Measurements from ENCODE around the gene FANCL.
"Not testable (repeated sequence)": the region's sequence is repeated elsewhere in the genome, so short reads cannot be mapped to it uniquely, and the experiment has no call there.

The FANCL gene

DNA sequence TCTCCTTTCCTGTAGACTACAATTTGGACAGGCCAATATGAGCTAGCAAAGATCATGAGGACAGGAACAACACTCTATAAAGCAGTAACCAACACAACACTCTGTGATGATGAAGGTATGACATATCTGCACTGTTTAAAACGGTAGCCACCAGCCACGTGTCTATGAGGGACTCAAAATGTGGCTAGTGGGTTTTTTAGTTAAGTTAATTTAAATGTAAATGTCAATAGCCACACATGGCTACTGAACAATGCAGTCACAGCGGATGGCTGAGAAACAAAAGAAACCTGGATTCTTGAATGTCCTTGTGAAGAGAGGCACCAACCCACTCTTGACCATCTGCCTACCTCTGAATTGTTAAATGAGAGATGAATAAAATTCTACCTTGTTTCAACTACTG, 33.9 kb downstream of the FANCL start:
- H3K4me3 ChIP-seq (ENCODE audit: insufficient read depth, low read depth, low read length, poor library complexity, severe bottlenecking), result no peak overlapping the region
- H3K36me3 ChIP-seq (ENCODE audit: control insufficient read depth, insufficient read depth, low read length), result no peaks in the 10 kb centered on the region

DNA sequence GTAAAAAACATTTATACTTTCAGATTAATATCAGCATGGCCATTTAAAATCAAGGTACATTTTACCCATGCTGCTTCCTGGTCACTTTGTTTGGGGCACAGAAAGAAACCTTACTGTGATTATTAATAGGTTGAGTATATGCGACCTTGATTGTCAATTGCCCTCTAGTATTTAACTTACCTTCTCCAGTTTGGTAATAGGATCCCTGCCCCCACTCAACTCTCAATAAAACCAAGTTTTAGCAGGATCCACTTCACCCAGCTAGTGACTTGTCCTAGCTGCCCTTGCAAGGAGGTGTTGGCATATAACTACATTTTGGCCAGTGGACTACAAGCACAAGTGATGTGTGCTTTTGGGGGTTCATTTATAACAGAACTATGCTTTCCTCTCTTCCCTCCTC, 34.3 kb downstream of the FANCL start:
- Histone ChIP-seq H3K36me3 (ENCODE audit: control insufficient read depth, insufficient read depth, low read length) (no peaks in the 10 kb centered on the region), H3K27ac (ENCODE audit: insufficient read depth, low read length, poor library complexity, severe bottlenecking) (no peak overlapping the region), H3K9me3 (ENCODE audit: control insufficient read depth, low read length) (no peaks in the 10 kb centered on the region), H3K27me3 (replicated peaks; ENCODE audit: control insufficient read depth, insufficient read depth, low read length, poor library complexity, severe bottlenecking) (no peaks in the 10 kb centered on the region), H3K4me1 (ENCODE audit: control insufficient read depth, insufficient read depth, low read length, poor library complexity, severe bottlenecking) (no peaks in the 10 kb centered on the region), H3K4me3 (ENCODE audit: insufficient read depth, low read depth, low read length, poor library complexity, severe bottlenecking) (no peak overlapping the region)
- no peak for DNase-seq

More for the DNA sequence above, 33.9 kb downstream of the FANCL start:
- no peak for DNase-seq
- H3K27ac ChIP-seq (ENCODE audit: insufficient read depth, low read length, poor library complexity, severe bottlenecking), result no peak overlapping the region
- H3K4me1 ChIP-seq (ENCODE audit: control insufficient read depth, insufficient read depth, low read length, poor library complexity, severe bottlenecking), result no peaks in the 10 kb centered on the region
- H3K27me3 ChIP-seq (replicated peaks; ENCODE audit: control insufficient read depth, insufficient read depth, low read length, poor library complexity, severe bottlenecking), result no peaks in the 10 kb centered on the region
- H3K9me3 ChIP-seq (ENCODE audit: control insufficient read depth, low read length), result no peaks in the 10 kb centered on the region

DNA sequence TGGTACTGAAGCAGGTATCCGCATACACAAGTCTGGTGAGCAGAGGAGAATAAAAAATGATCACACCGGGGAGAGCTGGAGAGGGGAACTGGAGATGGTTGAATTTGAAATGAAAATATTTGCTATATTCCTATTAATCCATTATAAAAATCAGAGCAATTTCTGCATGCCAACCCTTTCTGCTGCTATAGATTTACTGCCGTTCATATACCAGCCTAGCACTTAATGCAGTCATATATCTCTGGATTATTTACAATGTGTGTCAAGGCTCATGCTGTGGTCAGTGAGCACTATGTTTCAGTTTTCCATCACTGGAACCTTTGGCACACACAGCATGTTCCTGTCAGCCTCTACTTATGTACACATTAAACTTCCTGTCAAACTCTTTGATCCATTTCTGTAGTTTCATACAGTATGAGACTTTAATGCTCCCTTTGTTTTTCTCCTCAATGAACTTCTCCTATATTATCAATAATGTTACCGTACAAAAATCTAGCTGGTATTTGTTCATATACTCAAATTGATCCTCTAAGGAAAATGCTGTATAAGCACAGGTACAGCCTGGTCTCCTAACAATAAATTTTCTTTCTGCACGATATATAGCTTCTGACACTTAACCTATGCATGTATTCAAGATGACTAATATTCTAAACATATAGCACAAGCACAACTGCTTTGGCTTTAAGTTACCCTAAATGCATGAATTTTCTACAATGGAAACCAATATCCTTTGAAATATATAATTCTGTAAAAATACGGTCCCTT, 36.7 kb downstream of the FANCL start:
- Histone ChIP-seq H3K27me3 (replicated peaks; ENCODE audit: control insufficient read depth, insufficient read depth, low read length, poor library complexity, severe bottlenecking) (no peaks in the 10 kb centered on the region), H3K4me1 (ENCODE audit: control insufficient read depth, insufficient read depth, low read length, poor library complexity, severe bottlenecking) (no peaks in the 10 kb centered on the region), H3K36me3 (ENCODE audit: control insufficient read depth, insufficient read depth, low read length) (no peaks in the 10 kb centered on the region), H3K27ac (ENCODE audit: insufficient read depth, low read length, poor library complexity, severe bottlenecking) (no peak overlapping the region), H3K4me3 (ENCODE audit: insufficient read depth, low read depth, low read length, poor library complexity, severe bottlenecking) (no peak overlapping the region), H3K9me3 (ENCODE audit: control insufficient read depth, low read length) (no peaks in the 10 kb centered on the region)
- DNase-seq, result no peak

DNA sequence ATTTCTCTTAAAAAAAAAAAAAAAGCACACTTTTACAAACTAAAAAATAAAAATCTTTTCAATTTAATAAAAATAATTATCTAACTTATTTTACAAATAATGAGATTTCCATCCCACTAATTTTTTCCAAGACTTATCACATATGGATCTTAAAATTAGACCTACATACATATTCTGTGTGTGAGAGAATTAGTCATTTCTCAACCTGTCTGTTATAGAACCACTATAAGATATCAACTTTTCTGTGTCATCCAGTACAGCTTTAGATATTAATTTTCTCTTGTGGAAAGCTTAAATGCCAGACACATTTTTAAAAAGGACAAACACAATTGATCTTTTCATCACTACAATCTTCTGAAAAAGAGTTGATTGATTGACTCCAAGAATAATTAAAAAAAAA, 38.1 kb downstream of the FANCL start:
- no peak overlapping the region for H3K4me3 ChIP-seq (ENCODE audit: insufficient read depth, low read depth, low read length, poor library complexity, severe bottlenecking)
- H3K36me3 ChIP-seq (ENCODE audit: control insufficient read depth, insufficient read depth, low read length), result no peaks in the 10 kb centered on the region
- H3K27ac ChIP-seq (ENCODE audit: insufficient read depth, low read length, poor library complexity, severe bottlenecking), result no peak overlapping the region
- H3K4me1 ChIP-seq (ENCODE audit: control insufficient read depth, insufficient read depth, low read length, poor library complexity, severe bottlenecking), result no peaks in the 10 kb centered on the region
- DNase-seq, result no peak
- no peaks in the 10 kb centered on the region for H3K27me3 ChIP-seq (replicated peaks; ENCODE audit: control insufficient read depth, insufficient read depth, low read length, poor library complexity, severe bottlenecking)
- no peaks in the 10 kb centered on the region for H3K9me3 ChIP-seq (ENCODE audit: control insufficient read depth, low read length)

DNA sequence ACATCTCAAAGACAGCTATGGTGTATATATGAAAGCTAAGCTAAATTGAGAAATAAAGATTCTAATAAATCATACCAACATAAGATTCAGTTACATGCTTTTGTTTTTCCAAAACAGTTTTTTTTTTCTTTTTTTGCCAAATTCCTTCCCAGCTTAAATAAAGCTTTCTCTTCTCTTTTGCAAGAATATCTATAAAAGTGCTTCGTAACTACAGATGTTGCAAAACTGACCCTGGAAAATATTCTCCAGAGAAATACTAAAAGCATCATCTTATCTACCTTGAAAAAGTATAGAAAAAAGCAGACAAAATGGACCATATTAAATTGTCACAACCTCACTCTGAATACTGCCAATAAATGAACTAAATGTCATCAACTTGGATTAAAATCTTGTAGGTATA, 38.7 kb downstream of the FANCL start:
- DNase-seq, result no peak
- Histone ChIP-seq H3K4me1 (ENCODE audit: control insufficient read depth, insufficient read depth, low read length, poor library complexity, severe bottlenecking) (no peaks in the 10 kb centered on the region), H3K27ac (ENCODE audit: insufficient read depth, low read length, poor library complexity, severe bottlenecking) (no peak overlapping the region), H3K36me3 (ENCODE audit: control insufficient read depth, insufficient read depth, low read length) (no peaks in the 10 kb centered on the region), H3K9me3 (ENCODE audit: control insufficient read depth, low read length) (no peaks in the 10 kb centered on the region), H3K4me3 (ENCODE audit: insufficient read depth, low read depth, low read length, poor library complexity, severe bottlenecking) (no peak overlapping the region), H3K27me3 (replicated peaks; ENCODE audit: control insufficient read depth, insufficient read depth, low read length, poor library complexity, severe bottlenecking) (no peaks in the 10 kb centered on the region)

DNA sequence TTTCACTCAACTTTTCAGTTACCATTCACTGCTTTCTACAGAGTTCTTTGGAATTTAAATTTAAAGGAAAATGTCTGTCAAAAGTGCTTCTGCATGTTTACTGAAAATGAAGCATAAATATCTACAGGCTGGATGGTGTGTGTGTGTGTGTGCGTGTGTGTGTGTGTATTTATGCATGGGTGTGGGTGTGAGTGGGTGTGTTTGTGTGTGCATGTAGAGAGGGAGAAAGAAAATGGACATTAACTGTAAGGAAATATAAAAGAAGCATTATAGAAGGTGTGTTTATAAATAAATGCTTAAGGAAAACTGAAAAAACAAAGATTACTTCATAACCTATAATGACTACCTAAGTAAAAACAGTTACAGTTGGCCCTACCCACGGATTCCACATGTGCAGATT, 43.2 kb downstream of the FANCL start:
- H3K4me1 ChIP-seq (ENCODE audit: control insufficient read depth, insufficient read depth, low read length, poor library complexity, severe bottlenecking), result no peaks in the 10 kb centered on the region
- no peaks in the 10 kb centered on the region for H3K27me3 ChIP-seq (replicated peaks; ENCODE audit: control insufficient read depth, insufficient read depth, low read length, poor library complexity, severe bottlenecking)
- H3K27ac ChIP-seq (ENCODE audit: insufficient read depth, low read length, poor library complexity, severe bottlenecking), result no peak overlapping the region
- no peak overlapping the region for H3K4me3 ChIP-seq (ENCODE audit: insufficient read depth, low read depth, low read length, poor library complexity, severe bottlenecking)
- DNase-seq, result no peak
- H3K36me3 ChIP-seq (ENCODE audit: control insufficient read depth, insufficient read depth, low read length), result no peaks in the 10 kb centered on the region
- no peaks in the 10 kb centered on the region for H3K9me3 ChIP-seq (ENCODE audit: control insufficient read depth, low read length)

DNA sequence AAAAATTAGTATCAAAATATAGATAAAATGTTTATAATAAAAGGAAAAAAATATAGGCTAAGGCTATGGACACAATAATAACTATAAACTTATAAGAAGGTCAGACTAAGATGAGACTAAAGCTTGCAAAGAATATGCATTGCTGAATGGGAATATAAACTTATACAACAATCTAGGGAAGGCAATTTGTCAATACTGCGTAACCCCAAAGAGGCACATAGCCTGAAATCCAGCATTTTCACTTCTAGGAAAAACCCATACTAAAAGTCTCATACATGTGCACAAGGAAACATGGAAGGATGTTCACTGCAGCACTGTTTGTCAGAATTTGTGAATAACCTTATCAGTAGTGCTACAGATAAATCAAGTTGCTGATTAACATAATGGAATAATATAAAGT, 45.5 kb downstream of the FANCL start:
- no peaks in the 10 kb centered on the region for H3K9me3 ChIP-seq (ENCODE audit: control insufficient read depth, low read length)
- no peak overlapping the region for H3K4me3 ChIP-seq (ENCODE audit: insufficient read depth, low read depth, low read length, poor library complexity, severe bottlenecking)
- DNase-seq, result no peak
- no peak overlapping the region for H3K27ac ChIP-seq (ENCODE audit: insufficient read depth, low read length, poor library complexity, severe bottlenecking)
- H3K4me1 ChIP-seq (ENCODE audit: control insufficient read depth, insufficient read depth, low read length, poor library complexity, severe bottlenecking), result no peaks in the 10 kb centered on the region
- no peaks in the 10 kb centered on the region for H3K27me3 ChIP-seq (replicated peaks; ENCODE audit: control insufficient read depth, insufficient read depth, low read length, poor library complexity, severe bottlenecking)
- no peaks in the 10 kb centered on the region for H3K36me3 ChIP-seq (ENCODE audit: control insufficient read depth, insufficient read depth, low read length)

DNA sequence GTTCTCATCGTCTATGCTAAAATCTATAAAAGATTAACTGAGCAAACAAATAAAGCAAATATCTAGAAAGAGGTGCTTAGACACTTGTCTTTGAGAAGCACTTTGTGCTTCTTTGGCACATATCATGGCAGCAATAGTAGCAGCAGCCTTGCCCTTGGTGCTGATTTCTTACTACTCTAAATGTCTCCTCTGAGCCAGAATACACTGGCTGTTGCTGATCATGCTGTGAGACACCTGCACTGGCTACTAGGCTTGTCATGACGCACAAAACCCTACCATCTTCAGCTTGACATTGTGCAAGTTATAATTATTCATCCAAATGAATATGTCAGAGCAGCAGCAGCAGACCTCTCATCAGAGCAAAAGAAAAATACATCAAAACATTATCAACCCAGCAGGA, 46.7 kb downstream of the FANCL start:
- H3K36me3 ChIP-seq (ENCODE audit: control insufficient read depth, insufficient read depth, low read length), result no peaks in the 10 kb centered on the region
- H3K4me3 ChIP-seq (ENCODE audit: insufficient read depth, low read depth, low read length, poor library complexity, severe bottlenecking), result no peak overlapping the region
- H3K27me3 ChIP-seq (replicated peaks; ENCODE audit: control insufficient read depth, insufficient read depth, low read length, poor library complexity, severe bottlenecking), result no peaks in the 10 kb centered on the region
- no peak overlapping the region for H3K27ac ChIP-seq (ENCODE audit: insufficient read depth, low read length, poor library complexity, severe bottlenecking)
- no peak for DNase-seq
- no peaks in the 10 kb centered on the region for H3K9me3 ChIP-seq (ENCODE audit: control insufficient read depth, low read length)
- H3K4me1 ChIP-seq (ENCODE audit: control insufficient read depth, insufficient read depth, low read length, poor library complexity, severe bottlenecking), result no peaks in the 10 kb centered on the region

DNA sequence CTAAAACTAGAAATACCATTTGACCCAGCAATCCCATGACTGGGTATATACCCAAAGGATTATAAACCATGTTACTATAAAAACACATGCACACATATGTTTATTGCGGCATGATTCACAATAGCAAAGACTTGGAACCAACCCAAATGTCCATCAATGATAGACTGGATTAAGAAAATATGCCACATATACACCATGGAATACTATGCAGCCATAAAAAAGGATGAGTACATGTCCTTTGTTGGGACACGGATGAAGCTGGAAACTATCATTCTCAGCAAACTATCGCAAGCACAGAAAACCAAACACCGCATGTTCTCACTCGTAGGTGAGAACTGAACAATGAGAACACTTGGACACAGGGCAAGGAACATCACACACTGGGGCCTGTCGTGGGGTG, 54.1 kb downstream of the FANCL start:
- H3K27ac ChIP-seq (ENCODE audit: insufficient read depth, low read length, poor library complexity, severe bottlenecking); H3K4me1 ChIP-seq (ENCODE audit: control insufficient read depth, insufficient read depth, low read length, poor library complexity, severe bottlenecking); DNase-seq; H3K9me3 ChIP-seq (ENCODE audit: control insufficient read depth, low read length); H3K27me3 ChIP-seq (replicated peaks; ENCODE audit: control insufficient read depth, insufficient read depth, low read length, poor library complexity, severe bottlenecking); H3K4me3 ChIP-seq (ENCODE audit: insufficient read depth, low read depth, low read length, poor library complexity, severe bottlenecking); H3K36me3 ChIP-seq (ENCODE audit: control insufficient read depth, insufficient read depth, low read length): not testable (repeated sequence)

DNA sequence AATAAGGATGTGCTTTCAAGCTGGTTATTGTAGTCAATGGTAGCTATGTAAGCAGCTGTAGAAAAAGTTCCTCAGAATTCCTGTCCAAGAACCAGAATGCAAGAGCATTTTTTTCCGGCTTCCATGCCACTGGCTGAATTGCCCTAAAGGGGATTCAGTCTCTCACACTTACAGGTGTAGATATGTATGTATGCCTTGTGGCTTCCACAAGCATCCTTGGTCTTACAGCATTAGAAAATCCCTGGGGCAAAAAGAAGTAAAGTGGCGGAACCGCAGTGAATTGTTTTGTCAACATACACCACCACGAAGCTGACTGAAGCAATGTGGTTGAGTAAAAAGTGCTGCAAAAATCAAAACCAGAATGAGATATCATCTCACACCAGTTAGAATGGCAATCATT, 54.6 kb downstream of the FANCL start:
- Histone ChIP-seq H3K36me3 (ENCODE audit: control insufficient read depth, insufficient read depth, low read length) (no peaks in the 10 kb centered on the region), H3K4me3 (ENCODE audit: insufficient read depth, low read depth, low read length, poor library complexity, severe bottlenecking) (no peak overlapping the region), H3K4me1 (ENCODE audit: control insufficient read depth, insufficient read depth, low read length, poor library complexity, severe bottlenecking) (no peaks in the 10 kb centered on the region), H3K27me3 (replicated peaks; ENCODE audit: control insufficient read depth, insufficient read depth, low read length, poor library complexity, severe bottlenecking) (no peaks in the 10 kb centered on the region), H3K9me3 (ENCODE audit: control insufficient read depth, low read length) (no peaks in the 10 kb centered on the region), H3K27ac (ENCODE audit: insufficient read depth, low read length, poor library complexity, severe bottlenecking) (no peak overlapping the region)
- DNase-seq, result no peak

All from effector memory CD4-positive, alpha-beta T cell (primary cell).